Activated naive CD8-positive, alpha-beta T cell treated with anti-CD3 and anti-CD28 coated beads for 36 hours (primary cell): Measurements from ENCODE around the gene USP37. TPM values are rescaled to one million over a fixed set of nuclear protein-coding genes. Genes with fewer than 3 reads are reported as not detected.
A peak's percentile ranks its signal among the peaks of the same experiment; 100 is the strongest.

Source experiments
- DNase-seq: peaks from one replicate; pipeline ENCODE4 v3.0.0; 2021
- H3K27ac Mint-ChIP-seq: one replicate; pipeline ENCODE4 v1.8.0; 2022; ENCODE audit warnings: mild to moderate bottlenecking, moderate library complexity, mixed read lengths
- H3K27me3 Mint-ChIP-seq: one replicate; pipeline ENCODE4 v1.8.0; 2022; ENCODE audit warnings: mild to moderate bottlenecking, mixed read lengths
- H3K36me3 Mint-ChIP-seq: one replicate; pipeline ENCODE4 v1.8.0; 2021; ENCODE audit warnings: mild to moderate bottlenecking, mixed read lengths
- H3K4me1 Mint-ChIP-seq: one replicate; pipeline ENCODE4 v1.8.0; 2021; ENCODE audit warnings: mixed read lengths
- H3K4me3 Mint-ChIP-seq: one replicate; pipeline ENCODE4 v1.8.0; 2022; ENCODE audit warnings: mild to moderate bottlenecking, moderate library complexity, mixed read lengths
- H3K9me3 Mint-ChIP-seq: one replicate; pipeline ENCODE4 v1.8.0; 2022; ENCODE audit warnings: mixed read lengths
- total RNA-seq, 2 experiments: library from RNA; stranded (reverse); gene quantifications; one replicate each; pipeline ENCODE4 v1.2.3, GENCODE V29; 2021

USP37 gene
- total RNA-seq, 2 experiments from 2014 or later, result 29.7 to 31.2 TPM

DNA sequence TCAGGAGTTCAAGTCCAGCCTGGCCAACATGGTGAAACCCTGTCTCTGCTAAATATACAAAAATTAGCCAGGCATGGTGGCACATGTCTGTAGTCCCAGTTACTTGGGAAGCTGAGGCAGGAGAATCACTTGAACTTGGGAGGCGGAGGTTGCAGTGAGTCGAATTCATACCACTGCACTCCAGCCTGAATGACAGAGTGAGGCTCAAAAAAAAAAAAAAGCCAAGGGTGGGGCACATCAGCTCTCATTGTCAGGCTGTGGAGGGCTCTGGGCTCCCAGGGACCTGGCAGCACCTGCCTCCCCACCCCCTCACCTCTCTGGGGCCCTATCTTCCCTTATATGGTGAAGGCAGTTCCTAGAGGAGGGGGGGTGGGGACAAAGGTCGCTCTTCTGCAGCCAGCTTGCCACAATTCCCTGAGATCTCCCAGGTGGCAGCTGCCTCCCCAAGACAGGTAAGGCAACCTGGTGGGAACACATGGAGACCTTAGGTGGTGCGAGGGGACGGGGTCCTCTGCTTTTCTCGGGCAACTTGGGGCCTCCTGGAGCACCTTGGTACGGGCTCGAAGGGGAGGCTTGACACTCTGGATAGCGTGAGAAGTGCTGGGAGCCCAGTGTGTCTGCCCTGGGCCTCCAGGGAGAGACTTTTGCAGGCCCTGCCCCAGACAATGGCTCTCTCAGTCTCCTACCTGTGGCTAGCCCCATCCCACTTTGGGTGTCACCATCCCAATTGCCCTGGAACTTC, 149.3 kb downstream of the USP37 start, which contains the start of gene VIL1:
TSS of gene VIL1 (plus strand) at position 407 of the 742 bp plus-strand sequence. CDS start 4,656 bp downstream, outside the sequence.
- H3K9me3 Mint-ChIP-seq, result no peaks in the 10 kb centered on the region
- no peak within 1 kb of the TSS for H3K27ac Mint-ChIP-seq
- no peaks in the 10 kb centered on the region for H3K27me3 Mint-ChIP-seq
- no peaks in the 10 kb centered on the region for H3K36me3 Mint-ChIP-seq
- no peak for DNase-seq
- no peaks in the 10 kb centered on the region for H3K4me1 Mint-ChIP-seq
- no peak within 1 kb of the TSS for H3K4me3 Mint-ChIP-seq

DNA sequence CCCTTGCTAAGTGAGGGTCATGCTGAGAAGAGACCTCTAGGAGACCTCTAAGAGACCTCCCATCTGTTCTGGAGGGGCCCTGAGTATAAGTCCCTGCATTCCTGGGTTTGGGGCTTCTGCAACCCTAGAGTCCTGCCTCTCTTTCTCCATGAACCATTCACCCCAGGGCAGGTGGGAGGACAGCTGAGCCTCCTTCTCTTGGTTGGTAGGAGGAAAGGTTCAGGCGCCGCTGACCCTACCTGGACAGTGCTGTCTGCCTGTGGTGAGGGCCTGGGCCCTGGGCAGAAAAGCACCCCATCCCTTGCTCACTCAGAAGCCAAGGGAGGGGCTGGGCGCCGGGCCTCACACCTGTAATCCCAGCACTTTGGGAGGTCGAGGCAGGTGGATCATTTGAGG, 149.8 kb downstream of the USP37 start:
- DNase-seq, result no peak
- H3K9me3 Mint-ChIP-seq, result no peaks in the 10 kb centered on the region
- no peaks in the 10 kb centered on the region for H3K36me3 Mint-ChIP-seq
- H3K27me3 Mint-ChIP-seq, result no peaks in the 10 kb centered on the region
- no peak overlapping the region for H3K4me3 Mint-ChIP-seq
- no peak overlapping the region for H3K27ac Mint-ChIP-seq
- H3K4me1 Mint-ChIP-seq, result no peaks in the 10 kb centered on the region

DNA sequence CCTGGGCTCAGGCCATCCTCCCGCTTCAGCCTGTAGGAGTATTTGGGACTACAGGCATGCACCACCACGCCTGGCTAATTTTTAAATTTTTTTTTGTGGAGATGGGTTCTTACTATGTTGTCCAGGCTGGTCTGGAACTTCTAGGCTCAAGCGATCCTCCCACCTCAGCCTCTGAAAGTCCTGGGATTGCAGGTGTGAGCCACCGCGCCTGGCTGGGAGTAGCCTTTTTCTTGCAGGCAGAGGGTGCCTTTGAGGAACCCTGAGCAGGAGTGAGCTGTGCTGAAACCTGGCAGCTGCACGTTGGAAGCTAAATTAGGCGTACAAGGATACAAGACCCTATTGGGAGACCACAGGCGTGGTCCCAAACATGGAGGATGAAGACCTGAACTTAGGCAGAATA, 160.4 kb downstream of the USP37 start:
- H3K27ac Mint-ChIP-seq, result no peak overlapping the region

DNA sequence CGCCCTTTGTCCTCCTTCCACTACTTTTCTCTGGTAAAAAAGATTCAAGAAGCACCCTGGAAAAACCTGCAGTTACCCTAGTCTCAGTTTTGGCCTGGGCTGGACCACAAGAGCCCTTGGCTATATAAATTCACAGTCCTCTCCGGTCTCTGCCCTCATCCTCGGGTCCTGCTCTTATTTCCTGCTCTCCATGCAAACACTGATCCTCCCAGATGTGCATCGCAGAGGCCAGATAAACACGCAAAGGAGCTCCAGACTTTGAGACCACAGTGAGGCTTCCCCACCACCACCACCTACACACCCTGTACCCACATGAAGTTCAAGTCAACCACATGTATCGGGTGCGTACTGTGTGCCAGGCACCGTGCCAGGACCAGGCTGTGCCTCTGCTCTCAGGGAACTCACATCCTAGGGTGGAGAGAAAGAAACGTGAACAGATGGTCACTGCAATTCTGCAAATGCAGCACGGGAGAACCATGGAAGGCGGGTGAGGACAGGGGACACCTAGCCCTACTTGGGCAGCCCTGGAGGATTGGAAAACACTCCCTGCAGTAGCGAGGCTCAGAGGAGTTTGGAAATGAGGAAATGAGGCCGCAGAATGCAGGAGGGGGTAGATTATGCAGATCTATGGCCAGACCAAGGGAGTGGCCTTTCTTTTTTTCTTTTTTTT, 161.1 kb downstream of the USP37 start:
- Mint-ChIP-seq H3K27ac (peak overlapping the region; percentile 83), H3K4me3 (peak overlapping the region; percentile 74), H3K36me3 (peaks cover 19% of the 10 kb centered on the region), H3K9me3 (no peaks in the 10 kb centered on the region), H3K27me3 (peaks cover 13% of the 10 kb centered on the region), H3K4me1 (peaks cover 34% of the 10 kb centered on the region)
- DNase-seq, result peak; percentile 66

More for the DNA sequence above, 160.4 kb downstream of the USP37 start:
- no peak overlapping the region for H3K4me3 Mint-ChIP-seq
- peaks cover 13% of the 10 kb centered on the region for H3K27me3 Mint-ChIP-seq
- peaks cover 34% of the 10 kb centered on the region for H3K4me1 Mint-ChIP-seq
- H3K36me3 Mint-ChIP-seq, result peaks cover 19% of the 10 kb centered on the region
- no peaks in the 10 kb centered on the region for H3K9me3 Mint-ChIP-seq
- DNase-seq, result no peak

DNA sequence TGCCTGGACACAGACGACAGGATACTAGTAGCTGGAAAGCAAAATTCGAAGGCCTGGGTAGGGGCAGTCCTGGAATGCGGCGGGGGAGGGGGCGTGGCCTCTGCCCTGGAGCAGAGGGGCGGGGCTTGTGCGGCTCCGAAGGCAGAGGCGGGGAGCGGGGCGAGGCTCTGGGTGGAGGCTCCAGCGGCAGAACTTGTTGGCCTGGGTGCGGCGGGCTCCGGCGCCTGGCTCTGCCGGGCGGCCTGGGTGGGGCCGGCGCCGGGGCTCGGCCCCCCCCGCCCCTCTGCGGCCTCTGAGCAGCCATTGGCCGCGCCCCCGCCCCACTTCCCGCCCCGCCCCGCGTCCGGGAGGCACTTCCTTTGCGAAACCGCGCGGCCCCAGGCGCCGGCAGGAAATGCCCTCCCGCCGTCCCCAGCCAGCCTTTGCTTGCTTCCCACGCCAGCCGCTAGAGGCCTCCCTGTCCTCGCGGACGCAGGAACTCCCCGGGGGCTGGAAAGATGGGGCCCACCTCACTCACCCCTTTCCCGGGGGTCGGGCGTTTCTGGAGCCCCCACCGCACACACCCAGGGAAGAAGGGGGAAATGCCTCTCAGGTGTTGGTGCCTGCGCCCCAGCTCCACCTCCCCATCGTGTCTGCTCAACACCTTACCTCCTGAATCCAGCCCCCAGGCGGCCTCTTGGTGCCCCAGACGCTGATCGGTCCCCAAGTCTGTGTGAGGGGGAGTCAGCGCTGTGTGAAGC, 161.8 kb downstream of the USP37 start:
- Mint-ChIP-seq H3K27me3 (peaks cover 13% of the 10 kb centered on the region), H3K9me3 (no peaks in the 10 kb centered on the region), H3K27ac (peak overlapping the region; percentile 83), H3K36me3 (peaks cover 19% of the 10 kb centered on the region), H3K4me3 (peak overlapping the region; percentile 74), H3K4me1 (peaks cover 36% of the 10 kb centered on the region)
- peak; percentile 94 for DNase-seq

DNA sequence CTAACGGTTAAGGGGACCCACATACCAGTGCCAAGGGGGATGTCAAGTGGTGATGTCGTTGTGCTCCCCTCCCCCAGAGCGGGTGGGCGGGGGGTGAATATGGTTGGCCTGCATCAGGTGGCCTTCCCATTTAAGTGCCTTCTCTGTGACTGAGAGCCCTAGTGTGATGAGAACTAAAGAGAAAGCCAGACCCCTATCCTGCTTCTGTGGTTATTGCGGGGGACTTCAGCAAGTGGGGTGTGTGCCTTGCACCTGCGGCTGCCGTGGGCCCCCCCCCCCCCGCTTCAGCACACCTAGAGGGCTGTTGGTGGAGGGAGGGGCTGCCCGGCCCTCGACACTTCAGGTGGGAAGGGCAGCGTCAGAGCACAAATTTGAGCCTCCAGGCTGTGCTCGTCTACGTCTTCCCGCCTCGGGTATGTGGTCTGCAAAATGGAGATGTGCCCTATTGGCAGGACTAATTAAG, 162.4 kb downstream of the USP37 start:
- H3K4me1 Mint-ChIP-seq, result peaks cover 36% of the 10 kb centered on the region
- H3K27ac Mint-ChIP-seq, result peak overlapping the region; percentile 78
- DNase-seq, result no peak
- peak overlapping the region; percentile 74 for H3K4me3 Mint-ChIP-seq
- peaks cover 19% of the 10 kb centered on the region for H3K36me3 Mint-ChIP-seq
- H3K9me3 Mint-ChIP-seq, result no peaks in the 10 kb centered on the region
- H3K27me3 Mint-ChIP-seq, result peaks cover 13% of the 10 kb centered on the region

DNA sequence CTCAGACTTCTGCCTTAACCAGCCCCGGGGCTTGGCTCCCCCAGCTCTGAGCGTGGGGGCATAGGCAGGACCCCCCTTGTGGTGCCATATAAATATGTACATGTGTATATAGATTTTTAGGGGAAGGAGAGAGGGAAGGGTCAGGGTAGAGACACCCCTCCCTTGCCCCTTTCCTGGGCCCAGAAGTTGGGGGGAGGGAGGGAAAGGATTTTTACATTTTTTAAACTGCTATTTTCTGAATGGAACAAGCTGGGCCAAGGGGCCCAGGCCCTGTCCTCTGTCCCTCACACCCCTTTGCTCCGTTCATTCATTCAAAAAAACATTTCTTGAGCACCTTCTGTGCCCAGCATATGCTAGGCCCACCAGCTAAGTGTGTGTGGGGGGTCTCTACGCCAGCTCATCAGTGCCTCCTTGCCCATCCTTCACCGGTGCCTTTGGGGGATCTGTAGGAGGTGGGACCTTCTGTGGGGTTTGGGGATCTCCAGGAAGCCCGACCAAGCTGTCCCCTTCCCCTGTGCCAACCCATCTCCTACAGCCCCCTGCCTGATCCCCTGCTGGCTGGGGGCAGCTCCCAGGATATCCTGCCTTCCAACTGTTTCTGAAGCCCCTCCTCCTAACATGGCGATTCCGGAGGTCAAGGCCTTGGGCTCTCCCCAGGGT, 162.9 kb downstream of the USP37 start:
- H3K4me3 Mint-ChIP-seq, result peak overlapping the region; percentile 74
- DNase-seq, result no peak
- H3K36me3 Mint-ChIP-seq, result peaks cover 20% of the 10 kb centered on the region
- H3K4me1 Mint-ChIP-seq, result peaks cover 36% of the 10 kb centered on the region
- H3K9me3 Mint-ChIP-seq, result no peaks in the 10 kb centered on the region
- peaks cover 13% of the 10 kb centered on the region for H3K27me3 Mint-ChIP-seq
- H3K27ac Mint-ChIP-seq, result peak overlapping the region; percentile 78

DNA sequence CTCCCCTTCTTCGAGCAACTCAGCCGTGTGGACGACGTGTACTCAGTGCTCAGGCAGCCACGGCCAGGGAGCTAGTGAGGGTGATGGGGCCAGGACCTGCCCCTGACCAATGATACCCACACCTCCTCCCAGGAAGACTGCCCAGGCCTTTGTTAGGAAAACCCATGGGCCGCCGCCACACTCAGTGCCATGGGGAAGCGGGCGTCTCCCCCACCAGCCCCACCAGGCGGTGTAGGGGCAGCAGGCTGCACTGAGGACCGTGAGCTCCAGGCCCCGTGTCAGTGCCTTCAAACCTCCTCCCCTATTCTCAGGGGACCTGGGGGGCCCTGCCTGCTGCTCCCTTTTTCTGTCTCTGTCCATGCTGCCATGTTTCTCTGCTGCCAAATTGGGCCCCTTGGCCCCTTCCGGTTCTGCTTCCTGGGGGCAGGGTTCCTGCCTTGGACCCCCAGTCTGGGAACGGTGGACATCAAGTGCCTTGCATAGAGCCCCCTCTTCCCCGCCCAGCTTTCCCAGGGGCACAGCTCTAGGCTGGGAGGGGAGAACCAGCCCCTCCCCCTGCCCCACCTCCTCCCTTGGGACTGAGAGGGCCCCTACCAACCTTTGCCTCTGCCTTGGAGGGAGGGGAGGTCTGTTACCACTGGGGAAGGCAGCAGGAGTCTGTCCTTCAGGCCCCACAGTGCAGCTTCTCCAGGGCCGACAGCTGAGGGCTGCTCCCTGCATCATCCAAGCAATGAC, 163.6 kb downstream of the USP37 start:
- peaks cover 36% of the 10 kb centered on the region for H3K4me1 Mint-ChIP-seq
- no peak overlapping the region for H3K4me3 Mint-ChIP-seq
- H3K27ac Mint-ChIP-seq, result peak overlapping the region; percentile 78
- DNase-seq, result no peak
- H3K9me3 Mint-ChIP-seq, result no peaks in the 10 kb centered on the region
- peaks cover 13% of the 10 kb centered on the region for H3K27me3 Mint-ChIP-seq
- H3K36me3 Mint-ChIP-seq, result peaks cover 21% of the 10 kb centered on the region

DNA sequence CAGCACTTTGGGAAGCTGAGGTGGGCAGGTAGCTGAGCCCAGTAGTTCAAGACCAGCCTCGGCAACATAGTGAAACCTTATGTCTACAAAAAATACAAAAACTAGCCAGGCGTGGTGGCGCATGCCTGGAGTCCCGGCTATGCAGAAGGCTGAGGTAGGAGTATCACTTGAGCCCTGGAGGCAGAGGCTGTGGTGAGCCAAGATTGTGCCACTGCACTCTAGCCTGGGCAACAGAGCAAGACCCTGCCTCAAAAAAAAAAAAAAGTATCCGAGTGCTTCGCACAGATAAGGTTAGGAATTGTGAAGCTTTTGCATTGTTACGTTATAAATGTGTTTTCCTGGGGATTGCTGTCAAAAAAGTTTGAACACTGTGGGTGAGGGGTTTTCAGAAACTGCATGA, 164.3 kb downstream of the USP37 start:
- H3K9me3 Mint-ChIP-seq, result no peaks in the 10 kb centered on the region
- H3K36me3 Mint-ChIP-seq, result peaks cover 21% of the 10 kb centered on the region
- no peak overlapping the region for H3K4me3 Mint-ChIP-seq
- H3K27me3 Mint-ChIP-seq, result peaks cover 13% of the 10 kb centered on the region
- H3K4me1 Mint-ChIP-seq, result peaks cover 36% of the 10 kb centered on the region
- H3K27ac Mint-ChIP-seq, result no peak overlapping the region
- DNase-seq, result no peak

DNA sequence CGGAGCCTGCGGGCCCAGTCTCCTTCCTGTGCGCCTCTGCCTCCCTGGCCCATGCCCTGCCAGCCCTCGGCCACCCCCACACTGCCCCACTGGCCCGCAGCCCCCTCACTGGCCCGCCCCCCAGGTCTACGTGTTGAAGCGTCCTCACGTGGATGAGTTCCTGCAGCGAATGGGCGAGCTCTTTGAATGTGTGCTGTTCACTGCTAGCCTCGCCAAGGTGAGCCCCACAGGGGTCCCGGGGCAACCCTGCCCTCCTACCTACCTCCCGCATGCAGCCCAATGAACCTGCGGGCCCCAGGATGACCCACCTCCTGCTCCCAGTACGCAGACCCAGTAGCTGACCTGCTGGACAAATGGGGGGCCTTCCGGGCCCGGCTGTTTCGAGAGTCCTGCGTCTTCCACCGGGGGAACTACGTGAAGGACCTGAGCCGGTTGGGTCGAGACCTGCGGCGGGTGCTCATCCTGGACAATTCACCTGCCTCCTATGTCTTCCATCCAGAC, 165.2 kb downstream of the USP37 start:
- Mint-ChIP-seq H3K36me3 (peaks cover 21% of the 10 kb centered on the region), H3K4me3 (no peak overlapping the region), H3K27ac (peak overlapping the region; percentile 54), H3K27me3 (peaks cover 8% of the 10 kb centered on the region), H3K9me3 (no peaks in the 10 kb centered on the region), H3K4me1 (peaks cover 35% of the 10 kb centered on the region)
- no peak for DNase-seq

DNA sequence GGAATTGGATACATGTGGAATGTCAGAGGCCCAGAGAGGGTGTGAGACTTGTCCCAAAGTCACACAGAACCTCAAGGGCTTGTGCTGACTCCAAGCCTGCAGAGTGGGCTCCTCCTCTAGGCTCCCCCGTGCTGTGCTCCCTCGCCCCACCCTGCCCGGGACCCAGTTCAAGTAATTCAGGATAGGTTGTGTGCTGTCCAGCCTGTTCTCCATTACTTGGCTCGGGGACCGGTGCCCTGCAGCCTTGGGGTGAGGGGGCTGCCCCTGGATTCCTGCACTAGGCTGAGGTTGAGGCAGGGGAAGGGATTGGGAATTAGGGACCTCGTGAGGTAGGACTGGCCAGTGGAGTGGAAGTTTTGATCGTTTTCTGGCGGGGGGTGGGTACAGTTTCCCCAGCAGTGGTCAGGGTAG, 165.7 kb downstream of the USP37 start:
- no peak overlapping the region for H3K27ac Mint-ChIP-seq
- H3K27me3 Mint-ChIP-seq, result peaks cover 9% of the 10 kb centered on the region
- no peak overlapping the region for H3K4me3 Mint-ChIP-seq
- H3K4me1 Mint-ChIP-seq, result peaks cover 36% of the 10 kb centered on the region
- no peak for DNase-seq
- H3K9me3 Mint-ChIP-seq, result no peaks in the 10 kb centered on the region
- peaks cover 21% of the 10 kb centered on the region for H3K36me3 Mint-ChIP-seq

DNA sequence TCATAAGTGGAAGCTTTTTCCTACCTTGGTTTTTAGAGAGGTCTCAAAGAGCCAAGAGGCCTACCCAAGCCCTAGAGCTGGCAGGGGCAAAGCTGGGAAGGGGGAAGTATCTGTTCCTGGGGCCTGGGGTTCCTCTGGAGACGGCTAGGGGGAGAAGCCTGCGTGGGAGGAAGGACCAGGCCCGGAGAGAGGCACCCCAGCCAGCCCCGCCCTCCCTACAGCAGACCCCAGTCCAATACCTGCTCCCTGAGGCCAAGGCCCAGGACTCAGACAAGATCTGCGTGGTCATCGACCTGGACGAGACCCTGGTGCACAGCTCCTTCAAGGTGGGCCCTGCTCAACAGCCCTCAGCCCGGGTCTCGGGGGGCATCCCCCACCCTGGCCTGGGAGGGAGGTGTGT, 166.3 kb downstream of the USP37 start:
- H3K27ac Mint-ChIP-seq, result no peak overlapping the region
- no peaks in the 10 kb centered on the region for H3K9me3 Mint-ChIP-seq
- H3K4me3 Mint-ChIP-seq, result no peak overlapping the region
- H3K4me1 Mint-ChIP-seq, result peaks cover 37% of the 10 kb centered on the region
- DNase-seq, result no peak
- peaks cover 5% of the 10 kb centered on the region for H3K27me3 Mint-ChIP-seq
- H3K36me3 Mint-ChIP-seq, result peaks cover 21% of the 10 kb centered on the region

DNA sequence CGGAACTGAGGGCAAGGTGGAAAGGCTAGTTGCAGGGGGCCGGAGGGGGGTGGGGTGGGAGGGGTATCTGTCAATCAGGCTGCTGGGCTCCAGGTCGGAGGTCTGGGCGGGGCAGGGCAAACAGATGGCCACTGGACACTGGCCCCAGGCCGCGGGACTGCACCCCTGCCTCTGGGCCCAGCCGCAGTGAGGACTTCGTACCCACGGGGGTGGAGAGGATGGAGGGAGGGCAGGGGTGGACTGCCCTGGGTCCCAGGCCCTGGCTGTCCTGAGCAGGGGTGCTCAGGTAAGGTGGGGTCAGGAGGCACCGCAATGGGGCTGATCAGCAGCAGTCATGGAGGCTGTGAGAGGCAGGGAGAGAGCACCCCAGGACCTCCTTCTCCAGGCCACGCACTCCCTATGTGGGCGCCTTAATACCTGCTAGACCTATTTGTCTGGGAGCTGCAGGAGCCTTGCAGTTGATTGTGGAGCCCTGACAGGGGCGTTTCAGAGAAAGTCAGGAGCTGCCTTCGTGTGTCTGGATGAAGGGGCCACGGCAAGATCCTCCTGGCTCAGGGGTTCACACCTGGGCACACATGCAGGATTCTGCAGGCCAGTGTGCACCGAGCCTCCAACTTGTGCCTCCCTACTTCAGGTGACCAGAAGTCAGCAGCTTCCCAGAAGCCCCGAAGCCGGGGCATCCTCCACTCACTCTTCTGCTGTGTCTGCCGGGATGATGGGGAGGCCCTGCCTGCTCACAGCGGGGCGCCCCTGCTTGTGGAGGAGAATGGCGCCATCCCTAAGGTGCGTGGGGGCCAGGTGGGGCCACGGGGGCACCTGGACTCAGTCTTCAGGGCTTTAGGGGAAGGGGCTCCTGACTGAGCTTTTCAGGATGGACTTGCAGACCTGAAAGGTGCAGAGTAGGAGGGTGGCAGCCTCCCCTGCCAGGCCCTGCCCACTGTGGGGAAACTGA, 166.9 kb downstream of the USP37 start:
- Mint-ChIP-seq H3K9me3 (no peaks in the 10 kb centered on the region), H3K27ac (no peak overlapping the region), H3K4me1 (peaks cover 38% of the 10 kb centered on the region), H3K27me3 (peaks cover 5% of the 10 kb centered on the region), H3K4me3 (peak overlapping the region; percentile 70), H3K36me3 (peaks cover 21% of the 10 kb centered on the region)
- DNase-seq, result no peak
